Spleen (tissue), 11 donors: ENCODE data around the gene ADAD2. TPM values are rescaled to one million over a fixed set of nuclear protein-coding genes. Genes with fewer than 3 reads are reported as not detected.

Experiments used
- DNase-seq: peaks from one replicate; pipeline ENCODE4 v3.0.0-alpha.2; 2020
- H3K27ac ChIP-seq, 8 donors: fragments of 200-600 bp; sonication (generic) in 7 of 8; 1 replicate in 4 of 8; 2 replicates in 4 of 8; pipeline versions ENCODE4 v1.5.0 to v1.8.0; 2016 to 2021; ENCODE audit warnings: inconsistent platforms in 4 of 8, mild to moderate bottlenecking in 4 of 8, moderate library complexity in 1 of 8
- H3K27me3 ChIP-seq, 7 donors: fragments of 200-600 bp; sonication (generic) in 6 of 7; replicated peaks in 1 of 7; 1 replicate in 4 of 7; 2 replicates in 3 of 7; pipeline versions ENCODE4 v1.5.0 to v1.8.0; 2016 to 2021; ENCODE audit warnings: inconsistent platforms in 3 of 7, mild to moderate bottlenecking in 1 of 7
- H3K36me3 ChIP-seq, 6 donors: fragments of 200-600 bp; sonication (generic) in 5 of 6; 1 replicate in 4 of 6; 2 replicates in 2 of 6; pipeline versions ENCODE4 v1.5.0 to v1.8.0; 2016 to 2021; ENCODE audit warnings: inconsistent platforms in 2 of 6
- H3K4me1 ChIP-seq, 6 donors: fragments of 200-600 bp; sonication (generic) in 5 of 6; 1 replicate in 3 of 6; 2 replicates in 3 of 6; pipeline versions ENCODE4 v1.5.0 to v1.8.0; 2016 to 2021; ENCODE audit warnings: inconsistent platforms in 3 of 6
- H3K4me3 ChIP-seq, 8 donors: fragments of 200-600 bp; sonication (generic) in 7 of 8; 1 replicate in 4 of 8; 2 replicates in 4 of 8; pipeline versions ENCODE4 v1.5.0 to v1.8.0; 2016 to 2021; ENCODE audit warnings: inconsistent platforms in 4 of 8, mild to moderate bottlenecking in 4 of 8, moderate library complexity in 2 of 8
- H3K9me3 ChIP-seq, 8 donors: fragments of 200-600 bp; sonication (generic) in 7 of 8; 1 replicate in 4 of 8; 2 replicates in 4 of 8; pipeline versions ENCODE4 v1.5.0 to v1.8.0; 2016 to 2021; ENCODE audit warnings: inconsistent platforms in 4 of 8
- CTCF ChIP-seq, 11 experiments: fragments of 200-600 bp in 7 of 11; fragments of 450-650 bp in 4 of 11; sonication (generic) in 4 of 11; IDR thresholded peaks in 8 of 11; conservative IDR thresholded peaks in 3 of 11; 1 replicate in 7 of 11; 2 replicates in 4 of 11; pipeline versions ENCODE4 v1.4.0 to v1.8.0; 2016 to 2021; ENCODE audit warnings: antibody characterized with exemption in 11 of 11, inconsistent platforms in 4 of 11, mild to moderate bottlenecking in 1 of 11
- POLR2A ChIP-seq, 3 donors: fragments of 450-650 bp; IDR thresholded peaks; one replicate each; pipeline ENCODE4 v1.5.1; 2017; ENCODE audit warnings: antibody characterized with exemption in 3 of 3, mild to moderate bottlenecking in 1 of 3
- POLR2AphosphoS5 ChIP-seq, 3 donors: sonication (generic); formaldehyde crosslinking; IDR thresholded peaks; one replicate each; pipeline ENCODE4 v1.5.1; 2017; ENCODE audit warnings: antibody characterized with exemption in 3 of 3
- WGBS, 5 donors: extraction: QIAGEN DNeasy Blood & Tissue Kit in 3 of 5; methylation state at CpG; one replicate each; pipeline versions ENCODE4 v1.1.5 to v1.1.7; 2013 to 2018; 5-methylcytosine and 5-hydroxymethylcytosine counted together
- intact Hi-C: fragments of 100-400 bp; cut with DNase I; formaldehyde crosslinking; loops from one replicate; pipeline ENCODE4 v1.15.0; 2023; ENCODE audit warnings: low total_unique reads
- polyA plus RNA-seq, 3 donors: library from polyadenylated mRNA; stranded (reverse); fragments of 200-250 nt; gene quantifications; one replicate each; pipeline ENCODE4 v1.2.1, GENCODE V29; 2013
- total RNA-seq, 7 donors: library from RNA; depleted of rRNA in 3 of 7; stranded (reverse); fragments of >200 nt in 3 of 7; fragmentation: NEBNext Ultra II Directional in 4 of 7; extraction: Animal tissue kit (Norgen Biotek cat#: 25700) in 4 of 7; gene quantifications; one replicate each; pipeline versions ENCODE4 v1.1.0 to v1.2.1, GENCODE V29; 2016 to 2021
- donor health status: healthy with polysubstance abuse.
- donor health status: DM: no; HTN: no; CAD: no; lungs with moderate emphysema.
- donor health status: DM: no; HTN: no; CAD: no.
- donor health status: Bipolar disorder and iron deficiency.
- donor health status: healthy.
- donor health status: DM: no; HTN: no; CAD: no.
- donor health status: DM: yes; HTN: yes; CAD: no.

Gene ADAD2
- total and polyA plus RNA-seq, 10 donors = 2.5 to 86.5 (median 7.0) TPM

- intact Hi-C loops = no loop called here
Measured at GRCh38 chr16:84184775-84185174, 6.2 kb upstream of the ADAD2 start.

GRCh38 chr16:84186685-84187437 lies 4.1 kb upstream of the ADAD2 start, which contains the start of gene TAF1C:
TSS of gene TAF1C (minus strand) at chr16:84187057. CDS start at chr16:84184988, 2,069 bp downstream.
- WGBS, 5 donors = 2 to 6% (median 2%) methylated on average over 22 to 55 of the region's 55 CpGs
- TF ChIP-seq POLR2A (IDR thresholded peaks at IDR 0.05) = no peak
- TF ChIP-seq CTCF (IDR thresholded peaks at IDR 0.05 in 8 of 11, conservative IDR thresholded peaks at IDR 0.05 in 3 of 11) = peak; percentile 94 to 100 (median 98)
- TF ChIP-seq POLR2AphosphoS5 (IDR thresholded peaks at IDR 0.05) = peak; percentile 91 to 93 (median 91)
- Histone ChIP-seq H3K4me3 (peak within 1 kb of the TSS; percentile 74 to 99 (median 92)), H3K4me1 (peaks cover 0 to 53% (median 36%) of the 10 kb centered on the region in 6 donors), H3K36me3 (peaks cover 0 to 35% (median 18%) of the 10 kb centered on the region in 6 donors), H3K27me3 (no peaks in the 10 kb centered on the region), H3K27ac (peak within 1 kb of the TSS; percentile 62 to 90 (median 85)), H3K9me3 (no peaks in the 10 kb centered on the region)
- peak; percentile 98 for DNase-seq
- intact Hi-C loops = no loop called here

More at GRCh38 chr16:84184775-84185174, 6.2 kb upstream of the ADAD2 start:
- H3K4me1 ChIP-seq = peaks cover 0 to 74% (median 48%) of the 10 kb centered on the region in 6 donors
- H3K36me3 ChIP-seq = peaks cover 0 to 56% (median 38%) of the 10 kb centered on the region in 6 donors
- H3K27ac ChIP-seq = peak overlapping the region in 7 of 8 donors; percentile 29 to 89 (median 84)
- no peaks in the 10 kb centered on the region for H3K27me3 ChIP-seq
- 73 to 89% (median 81%) methylated on average over 10 of the region's 10 CpGs for WGBS, 5 donors
- no peak for TF ChIP-seq POLR2A (IDR thresholded peaks at IDR 0.05)
- peak; percentile 62 to 86 (median 82) for TF ChIP-seq POLR2AphosphoS5 (IDR thresholded peaks at IDR 0.05)
- no peak for TF ChIP-seq CTCF (IDR thresholded peaks at IDR 0.05 in 8 of 11, conservative IDR thresholded peaks at IDR 0.05 in 3 of 11)
- H3K9me3 ChIP-seq = no peaks in the 10 kb centered on the region
- no peak for DNase-seq
- H3K4me3 ChIP-seq = peak overlapping the region in 5 of 8 donors; percentile 74 to 97 (median 91)

- Histone ChIP-seq H3K36me3 (no peaks in the 10 kb centered on the region), H3K4me1 (peaks cover 0 to 18% (median 4%) of the 10 kb centered on the region in 6 donors), H3K4me3 (no peak overlapping the region), H3K27me3 (peaks cover 0 to 22% (median 0%) of the 10 kb centered on the region in 7 donors), H3K27ac (no peak overlapping the region), H3K9me3 (no peaks in the 10 kb centered on the region)
- no peak for DNase-seq
- 92 to 97% (median 94%) methylated on average over 7 to 16 of the region's 16 CpGs for WGBS, 5 donors
- TF ChIP-seq POLR2AphosphoS5 (IDR thresholded peaks at IDR 0.05) = no peak
- no peak for TF ChIP-seq CTCF (IDR thresholded peaks at IDR 0.05 in 8 of 11, conservative IDR thresholded peaks at IDR 0.05 in 3 of 11)
- no peak for TF ChIP-seq POLR2A (IDR thresholded peaks at IDR 0.05)
- intact Hi-C loops = no loop called here
Measured at GRCh38 chr16:84191466-84191865, 509 bp downstream of the ADAD2 start.

- Histone ChIP-seq H3K27ac (no peak overlapping the region), H3K9me3 (no peaks in the 10 kb centered on the region), H3K4me1 (peaks cover 0 to 11% (median 0%) of the 10 kb centered on the region in 6 donors), H3K36me3 (no peaks in the 10 kb centered on the region), H3K27me3 (peaks cover 0 to 31% (median 0%) of the 10 kb centered on the region in 7 donors), H3K4me3 (no peak overlapping the region)
- intact Hi-C loops = no loop called here
- 63 to 78% (median 66%) methylated on average over 7 of the region's 7 CpGs for WGBS, 5 donors
- no peak for TF ChIP-seq POLR2AphosphoS5 (IDR thresholded peaks at IDR 0.05)
- no peak for TF ChIP-seq CTCF (IDR thresholded peaks at IDR 0.05 in 8 of 11, conservative IDR thresholded peaks at IDR 0.05 in 3 of 11)
- TF ChIP-seq POLR2A (IDR thresholded peaks at IDR 0.05) = no peak
- DNase-seq = no peak
Measured at GRCh38 chr16:84193480-84193879, 2.5 kb downstream of the ADAD2 start.
